K562 (cell line): ENCODE measurements around the gene MVD. TPM values are rescaled to one million over a fixed set of nuclear protein-coding genes. Genes with fewer than 3 reads are reported as not detected.
A peak's percentile ranks its signal among the peaks of the same experiment; 100 is the strongest.

Experiments
- BRD4 ChIP-seq: fragments of 200-600 bp; sonication (generic); IDR thresholded peaks from 2 replicates; pipeline ENCODE4 v1.6.1; 2017; ENCODE audit warnings: inconsistent platforms
- EP300 ChIP-seq: IDR thresholded peaks from 2 replicates; pipeline ENCODE4 v1.6.1; 2012; ENCODE audit warnings: low read length, improper control_type of control experiment
- MEIS2 ChIP-seq: fragments of 450-650 bp; IDR thresholded peaks from 2 replicates; pipeline ENCODE4 v1.6.1; 2014; ENCODE audit warnings: mild to moderate bottlenecking; ENCODE audit not compliant: partially characterized antibody
- PHF8 ChIP-seq: fragments of 200-600 bp; sonication (generic); IDR thresholded peaks from 2 replicates; pipeline ENCODE4 v1.6.1; 2012; ENCODE audit warnings: mixed run types, mild to moderate bottlenecking, inconsistent platforms, low read length, moderate library complexity, borderline replicate concordance
- PYGO2 ChIP-seq: fragments of 450-650 bp; IDR thresholded peaks from 2 replicates; pipeline ENCODE4 v1.6.1; 2016; ENCODE audit warnings: mild to moderate bottlenecking, missing genetic modification characterization, moderate library complexity, missing compliant biosample characterization
- TARDBP ChIP-seq: fragments of 450-650 bp; IDR thresholded peaks from 2 replicates; pipeline ENCODE4 v1.6.1; 2016
- TFAM ChIP-seq: fragments of 250-450 bp; sonication (Bioruptor Pico); conservative IDR thresholded peaks from 2 replicates; pipeline ENCODE4 v1.5.0; 2021; ENCODE audit warnings: mild to moderate bottlenecking, moderate library complexity
- UBTF ChIP-seq, 2 experiments: IDR thresholded peaks; 2 replicates each; pipeline ENCODE4 v1.6.1; 2012; ENCODE audit warnings: improper control_type of control experiment in 2 of 2, low read depth in 2 of 2, low read length in 2 of 2, borderline replicate concordance in 1 of 2
- ZBTB1 ChIP-seq: sonication (generic); formaldehyde crosslinking; IDR thresholded peaks from 2 replicates; pipeline ENCODE4 v1.8.1; 2023; ENCODE audit warnings: missing genetic modification reagents, low read depth, mild to moderate bottlenecking, borderline replicate concordance
- ZBTB12 ChIP-seq: fragments of 250-450 bp; sonication (Bioruptor Pico); IDR thresholded peaks from 2 replicates; pipeline ENCODE4 v1.4.0; 2020
- ZBTB7A ChIP-seq: IDR thresholded peaks from 2 replicates; pipeline ENCODE4 v1.6.1; 2011; ENCODE audit warnings: low read depth, mild to moderate bottlenecking, low read length, moderate library complexity, borderline replicate concordance; ENCODE audit not compliant: control insufficient read depth
- ZNF75A ChIP-seq: fragments of 450-650 bp; formaldehyde crosslinking; IDR thresholded peaks from 2 replicates; pipeline ENCODE4 v1.4.0; 2020; ENCODE audit warnings: mild to moderate bottlenecking
- polyA plus RNA-seq, 8 experiments: library from polyadenylated mRNA; depleted of rRNA in 4 of 8; stranded (reverse) in 5 of 8; unstranded in 3 of 8; fragments of >200 nt; fragmentation: Nextera tagmentation in 2 of 8; fragmentation: Illumina TruSeq in 1 of 8; extraction: Ambion mirVana in 2 of 8; extraction: Trizol in 1 of 8; gene quantifications; 2 replicates each; pipeline versions ENCODE4 v1.2.1 to v1.2.3, GENCODE V29; 2011 to 2014; ENCODE audit warnings: inconsistent platforms in 1 of 8, missing spikeins in 1 of 8
- total RNA-seq, 7 experiments: library from RNA; depleted of rRNA in 6 of 7; stranded (reverse); fragments of >200 nt in 6 of 7; fragmentation: Illumina TruSeq in 2 of 7; extraction: Trizol in 2 of 7; gene quantifications; 2 replicates each; pipeline versions ENCODE4 v1.2.1 to v1.2.3, GENCODE V29; 2011 to 2021; ENCODE audit warnings: low replicate concordance in 1 of 7

Gene MVD
- total and polyA plus RNA-seq, 9 of the 15 experiments (the other 6 are each of a cell fraction or from before 2014, with no cell fraction given): 12.2 to 141 (median 45.3) TPM

- TF ChIP-seq ZNF75A (CRISPR knock-in tag) (no peak), ZBTB7A (peak; percentile 75), ZBTB12 (CRISPR knock-in tag) (no peak), BRD4 (peak; percentile 20; the same call in 1 of the 2 replicates), TARDBP (no peak), UBTF (IDR thresholded peaks at IDR 0.05; ENCODE audit: borderline replicate concordance in 1 of 2, low read depth in 2 of 2, low read length in 2 of 2) (0 out of 4 replicates have a peak, but pooled peaks of 1 of the 2 experiments have one; percentile 48), EP300 (no peak), ZBTB1 (CRISPR knock-in tag) (no peak), PYGO2 (tag) (no peak), PHF8 (peak; percentile 84; the same call in 1 of the 2 replicates), TFAM (no peak), MEIS2 (no peak)
- TF ChIP-seq, all 486 proteins: peak for 59
Observed at GRCh38 chr16:88650749-88651275, 12.1 kb downstream of the MVD start, which contains the start of gene CYBA (continued).
